H1 (cell line): ENCODE measurements around the gene LHPP. TPM values are rescaled to one million over a fixed set of nuclear protein-coding genes. Genes with fewer than 3 reads are reported as not detected.

ENCODE experiments used
- polyA plus RNA-seq, 7 experiments: library from polyadenylated mRNA; depleted of rRNA in 3 of 7; stranded (reverse) in 5 of 7; unstranded in 2 of 7; fragments of >200 nt in 5 of 7; fragments of 200-250 nt in 2 of 7; gene quantifications; 1 replicate in 5 of 7; 2 replicates in 1 of 7; 4 replicates in 1 of 7; pipeline versions ENCODE4 v1.2.1 to v1.2.3, GENCODE V29; 2011 to 2013; ENCODE audit warnings: missing spikeins in 2 of 7, mixed read lengths in 2 of 7
- total RNA-seq: library from RNA; stranded (reverse); fragmentation: NEBNext Ultra II Directional; extraction: Animal tissue kit (Norgen Biotek cat#: 25700); gene quantifications from 2 replicates; pipeline ENCODE4 v1.2.1, GENCODE V29; 2021
- TF ChIP-seq, protein P1 (sequence below): fragments of 300-600 bp; sonication (generic); IDR thresholded peaks from 2 replicates; pipeline ENCODE4 v1.7.1; 2012; ENCODE audit warnings: low read length, moderate library complexity, mild to moderate bottlenecking, inconsistent platforms; ENCODE audit not compliant: insufficient replicate concordance

Gene LHPP
- total and polyA plus RNA-seq, 2 of the 8 experiments (the other 6 are each of a cell fraction or from before 2014, with no cell fraction given): 26.0 to 45.0 TPM

DNA sequence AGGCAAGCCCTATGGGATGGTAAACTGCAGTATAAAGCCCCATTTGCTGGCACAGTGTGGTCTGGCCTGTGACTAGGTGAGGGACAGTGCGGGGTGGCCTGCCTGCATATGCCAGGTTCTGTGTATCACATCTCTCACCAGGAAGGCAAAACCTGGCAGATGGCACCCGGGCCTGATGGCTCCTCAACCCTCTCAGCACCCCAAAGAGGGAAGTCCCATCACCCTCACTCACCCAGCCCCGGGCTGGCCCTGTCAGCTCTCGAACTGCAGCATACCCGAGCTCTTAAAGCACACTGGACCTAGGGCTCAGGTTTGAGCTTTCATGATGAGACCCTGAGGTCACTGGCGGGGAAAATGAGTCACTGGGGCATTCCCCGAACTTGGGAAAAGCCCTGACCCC, 130.5 kb downstream of the LHPP start (continued):
- TF ChIP-seq, protein P1, sequence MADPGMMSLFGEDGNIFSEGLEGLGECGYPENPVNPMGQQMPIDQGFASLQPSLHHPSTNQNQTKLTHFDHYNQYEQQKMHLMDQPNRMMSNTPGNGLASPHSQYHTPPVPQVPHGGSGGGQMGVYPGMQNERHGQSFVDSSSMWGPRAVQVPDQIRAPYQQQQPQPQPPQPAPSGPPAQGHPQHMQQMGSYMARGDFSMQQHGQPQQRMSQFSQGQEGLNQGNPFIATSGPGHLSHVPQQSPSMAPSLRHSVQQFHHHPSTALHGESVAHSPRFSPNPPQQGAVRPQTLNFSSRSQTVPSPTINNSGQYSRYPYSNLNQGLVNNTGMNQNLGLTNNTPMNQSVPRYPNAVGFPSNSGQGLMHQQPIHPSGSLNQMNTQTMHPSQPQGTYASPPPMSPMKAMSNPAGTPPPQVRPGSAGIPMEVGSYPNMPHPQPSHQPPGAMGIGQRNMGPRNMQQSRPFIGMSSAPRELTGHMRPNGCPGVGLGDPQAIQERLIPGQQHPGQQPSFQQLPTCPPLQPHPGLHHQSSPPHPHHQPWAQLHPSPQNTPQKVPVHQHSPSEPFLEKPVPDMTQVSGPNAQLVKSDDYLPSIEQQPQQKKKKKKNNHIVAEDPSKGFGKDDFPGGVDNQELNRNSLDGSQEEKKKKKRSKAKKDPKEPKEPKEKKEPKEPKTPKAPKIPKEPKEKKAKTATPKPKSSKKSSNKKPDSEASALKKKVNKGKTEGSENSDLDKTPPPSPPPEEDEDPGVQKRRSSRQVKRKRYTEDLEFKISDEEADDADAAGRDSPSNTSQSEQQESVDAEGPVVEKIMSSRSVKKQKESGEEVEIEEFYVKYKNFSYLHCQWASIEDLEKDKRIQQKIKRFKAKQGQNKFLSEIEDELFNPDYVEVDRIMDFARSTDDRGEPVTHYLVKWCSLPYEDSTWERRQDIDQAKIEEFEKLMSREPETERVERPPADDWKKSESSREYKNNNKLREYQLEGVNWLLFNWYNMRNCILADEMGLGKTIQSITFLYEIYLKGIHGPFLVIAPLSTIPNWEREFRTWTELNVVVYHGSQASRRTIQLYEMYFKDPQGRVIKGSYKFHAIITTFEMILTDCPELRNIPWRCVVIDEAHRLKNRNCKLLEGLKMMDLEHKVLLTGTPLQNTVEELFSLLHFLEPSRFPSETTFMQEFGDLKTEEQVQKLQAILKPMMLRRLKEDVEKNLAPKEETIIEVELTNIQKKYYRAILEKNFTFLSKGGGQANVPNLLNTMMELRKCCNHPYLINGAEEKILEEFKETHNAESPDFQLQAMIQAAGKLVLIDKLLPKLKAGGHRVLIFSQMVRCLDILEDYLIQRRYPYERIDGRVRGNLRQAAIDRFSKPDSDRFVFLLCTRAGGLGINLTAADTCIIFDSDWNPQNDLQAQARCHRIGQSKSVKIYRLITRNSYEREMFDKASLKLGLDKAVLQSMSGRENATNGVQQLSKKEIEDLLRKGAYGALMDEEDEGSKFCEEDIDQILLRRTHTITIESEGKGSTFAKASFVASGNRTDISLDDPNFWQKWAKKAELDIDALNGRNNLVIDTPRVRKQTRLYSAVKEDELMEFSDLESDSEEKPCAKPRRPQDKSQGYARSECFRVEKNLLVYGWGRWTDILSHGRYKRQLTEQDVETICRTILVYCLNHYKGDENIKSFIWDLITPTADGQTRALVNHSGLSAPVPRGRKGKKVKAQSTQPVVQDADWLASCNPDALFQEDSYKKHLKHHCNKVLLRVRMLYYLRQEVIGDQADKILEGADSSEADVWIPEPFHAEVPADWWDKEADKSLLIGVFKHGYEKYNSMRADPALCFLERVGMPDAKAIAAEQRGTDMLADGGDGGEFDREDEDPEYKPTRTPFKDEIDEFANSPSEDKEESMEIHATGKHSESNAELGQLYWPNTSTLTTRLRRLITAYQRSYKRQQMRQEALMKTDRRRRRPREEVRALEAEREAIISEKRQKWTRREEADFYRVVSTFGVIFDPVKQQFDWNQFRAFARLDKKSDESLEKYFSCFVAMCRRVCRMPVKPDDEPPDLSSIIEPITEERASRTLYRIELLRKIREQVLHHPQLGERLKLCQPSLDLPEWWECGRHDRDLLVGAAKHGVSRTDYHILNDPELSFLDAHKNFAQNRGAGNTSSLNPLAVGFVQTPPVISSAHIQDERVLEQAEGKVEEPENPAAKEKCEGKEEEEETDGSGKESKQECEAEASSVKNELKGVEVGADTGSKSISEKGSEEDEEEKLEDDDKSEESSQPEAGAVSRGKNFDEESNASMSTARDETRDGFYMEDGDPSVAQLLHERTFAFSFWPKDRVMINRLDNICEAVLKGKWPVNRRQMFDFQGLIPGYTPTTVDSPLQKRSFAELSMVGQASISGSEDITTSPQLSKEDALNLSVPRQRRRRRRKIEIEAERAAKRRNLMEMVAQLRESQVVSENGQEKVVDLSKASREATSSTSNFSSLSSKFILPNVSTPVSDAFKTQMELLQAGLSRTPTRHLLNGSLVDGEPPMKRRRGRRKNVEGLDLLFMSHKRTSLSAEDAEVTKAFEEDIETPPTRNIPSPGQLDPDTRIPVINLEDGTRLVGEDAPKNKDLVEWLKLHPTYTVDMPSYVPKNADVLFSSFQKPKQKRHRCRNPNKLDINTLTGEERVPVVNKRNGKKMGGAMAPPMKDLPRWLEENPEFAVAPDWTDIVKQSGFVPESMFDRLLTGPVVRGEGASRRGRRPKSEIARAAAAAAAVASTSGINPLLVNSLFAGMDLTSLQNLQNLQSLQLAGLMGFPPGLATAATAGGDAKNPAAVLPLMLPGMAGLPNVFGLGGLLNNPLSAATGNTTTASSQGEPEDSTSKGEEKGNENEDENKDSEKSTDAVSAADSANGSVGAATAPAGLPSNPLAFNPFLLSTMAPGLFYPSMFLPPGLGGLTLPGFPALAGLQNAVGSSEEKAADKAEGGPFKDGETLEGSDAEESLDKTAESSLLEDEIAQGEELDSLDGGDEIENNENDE: no peak
